ENCODE results near the gene ADAM8.

Gene ADAM8

GRCh38 chr10:133249975-133250754 lies 26.5 kb downstream of the ADAM8 start:
- H3K4me3 ChIP-seq (ENCODE audit: low read length) = no peak overlapping the region
- no peak for DNase-seq (ENCODE audit: low read depth)
- no peak for TF ChIP-seq CTCF (conservative IDR thresholded peaks at IDR 0.05; ENCODE audit: low read depth, low read length)

- no peak for DNase-seq (ENCODE audit: low read depth)
- no peak overlapping the region for H3K4me3 ChIP-seq (ENCODE audit: low read length)
Observed at GRCh38 chr10:133249094-133249780, 27.4 kb downstream of the ADAM8 start.

GRCh38 chr10:133248334-133248715 lies 28.3 kb downstream of the ADAM8 start:
- H3K4me3 ChIP-seq (ENCODE audit: low read length) = no peak overlapping the region
- no peak for DNase-seq (ENCODE audit: low read depth)
- no peak for TF ChIP-seq CTCF (conservative IDR thresholded peaks at IDR 0.05; ENCODE audit: low read depth, low read length)

More at GRCh38 chr10:133249094-133249780, 27.4 kb downstream of the ADAM8 start:
- no peak for TF ChIP-seq CTCF (conservative IDR thresholded peaks at IDR 0.05; ENCODE audit: low read depth, low read length)

DNA sequence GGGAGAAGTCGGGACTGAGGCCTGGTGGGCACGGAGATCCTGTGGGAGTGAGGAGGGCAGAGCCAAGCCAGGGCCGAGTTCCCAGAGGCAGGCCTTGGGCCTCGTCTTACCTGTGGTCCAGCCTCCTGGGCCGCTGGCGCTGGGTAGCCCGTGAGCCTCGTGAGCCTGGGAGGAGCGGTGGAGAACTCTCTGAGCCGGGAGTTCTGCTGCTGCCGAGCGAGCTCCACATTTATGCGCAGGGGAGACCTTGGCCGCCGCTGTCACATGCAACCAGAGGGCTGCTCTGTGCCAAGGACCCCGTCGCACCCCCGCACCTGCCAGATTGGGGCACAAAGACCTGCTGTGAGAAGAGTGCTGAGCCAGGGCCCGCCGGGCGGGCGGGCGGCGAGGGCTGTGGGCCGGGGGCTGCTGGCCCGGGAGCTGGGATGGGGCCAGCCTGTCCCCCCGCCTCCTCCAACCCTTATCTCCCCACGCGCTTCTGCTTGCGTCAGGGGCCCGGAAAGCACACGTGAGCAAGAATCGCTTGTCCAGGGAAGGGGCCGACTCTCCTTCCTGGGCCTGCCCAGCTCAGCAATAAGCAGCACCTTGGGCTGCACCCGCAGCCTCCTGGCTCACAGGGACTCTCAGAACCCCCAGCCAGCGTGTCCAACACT lies 28.9 kb downstream of the ADAM8 start:
- DNase-seq (ENCODE audit: low read depth) = no peak

GRCh38 chr10:133246236-133246626 lies 30.4 kb downstream of the ADAM8 start:
- TF ChIP-seq CTCF (conservative IDR thresholded peaks at IDR 0.05; ENCODE audit: low read depth, low read length) = no peak
- DNase-seq (ENCODE audit: low read depth) = no peak

More for the DNA sequence above, 28.9 kb downstream of the ADAM8 start:
- TF ChIP-seq CTCF (conservative IDR thresholded peaks at IDR 0.05; ENCODE audit: low read depth, low read length) = no peak
- no peak overlapping the region for H3K4me3 ChIP-seq (ENCODE audit: low read length)

DNA sequence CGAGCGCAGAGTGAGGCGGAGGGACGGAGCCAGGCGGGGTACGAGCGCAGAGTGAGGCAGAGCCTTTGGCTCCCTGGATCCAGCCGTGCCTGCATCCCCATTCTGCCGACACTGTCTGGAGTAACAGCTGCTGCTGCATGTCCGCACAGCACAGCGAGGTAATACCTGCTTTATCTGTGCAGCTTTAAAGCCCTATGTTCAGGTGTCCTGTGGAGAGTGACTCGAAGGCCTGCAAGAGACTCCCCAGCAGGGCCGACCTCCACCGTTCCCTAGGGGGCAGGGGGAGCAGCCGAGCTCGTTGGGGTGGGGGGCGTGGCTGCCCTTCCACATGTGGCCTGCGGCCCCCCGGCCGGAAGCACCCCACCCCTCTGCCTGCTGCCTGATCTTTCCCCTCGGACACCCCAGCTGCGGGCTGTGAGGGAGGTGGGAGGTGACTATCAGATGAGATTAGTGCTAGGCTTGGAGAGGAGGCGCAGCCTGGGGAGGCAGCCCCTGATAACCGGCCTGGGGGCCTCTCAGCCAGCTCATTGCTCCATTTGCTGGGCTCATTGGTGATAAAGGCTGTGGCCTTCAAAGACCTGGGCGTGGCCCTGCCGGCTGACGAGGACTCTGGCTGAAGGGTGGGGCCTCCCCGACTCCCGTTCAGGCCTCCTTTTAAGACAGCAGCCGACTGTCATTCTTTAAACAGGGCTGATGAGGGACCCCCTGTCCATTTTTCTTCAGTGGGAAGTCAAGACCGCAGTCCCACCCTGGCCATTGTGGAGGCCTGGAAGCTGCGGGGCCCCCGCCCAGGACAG lies 31.0 kb downstream of the ADAM8 start:
- no peak for DNase-seq (ENCODE audit: low read depth)
- TF ChIP-seq CTCF (conservative IDR thresholded peaks at IDR 0.05; ENCODE audit: low read depth, low read length) = no peak
- H3K4me3 ChIP-seq (ENCODE audit: low read length) = no peak overlapping the region

More at GRCh38 chr10:133246236-133246626, 30.4 kb downstream of the ADAM8 start:
- no peak overlapping the region for H3K4me3 ChIP-seq (ENCODE audit: low read length)
